SKM-1 (cell line): ENCODE measurements around the gene PTGER3.
"Not testable (repeated sequence)": the region's sequence is repeated elsewhere in the genome, so short reads cannot be mapped to it uniquely, and the experiment has no call there.

Experiments
- DNase-seq: peaks from one replicate; lab custom pipeline; 2025; ENCODE audit not compliant: unreplicated experiment; lab: John Stamatoyannopoulos, UW

The PTGER3 gene

DNA sequence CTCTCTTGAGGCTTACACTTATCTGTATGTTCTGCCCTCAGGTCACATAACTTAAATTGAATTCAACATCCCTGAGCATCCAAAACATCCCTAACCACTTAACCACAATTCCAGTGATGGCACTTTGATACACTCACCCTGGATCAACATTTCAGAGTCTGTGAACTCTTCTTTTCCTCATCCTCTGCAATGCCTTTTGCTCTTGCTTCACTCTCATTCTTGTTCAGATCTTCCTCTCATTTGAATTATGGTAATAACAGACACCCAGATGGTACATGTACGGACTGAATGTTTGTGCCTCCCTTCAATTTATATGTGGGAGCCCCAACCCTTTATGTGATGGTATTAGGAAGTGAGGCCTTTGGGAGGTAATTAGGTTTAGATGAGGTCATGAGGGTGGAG, 33.4 kb downstream of the PTGER3 start:
- DNase-seq: no peak

- no peak for DNase-seq
Measured at GRCh38 chr1:71002709-71003475, 44.7 kb downstream of the PTGER3 start.

DNA sequence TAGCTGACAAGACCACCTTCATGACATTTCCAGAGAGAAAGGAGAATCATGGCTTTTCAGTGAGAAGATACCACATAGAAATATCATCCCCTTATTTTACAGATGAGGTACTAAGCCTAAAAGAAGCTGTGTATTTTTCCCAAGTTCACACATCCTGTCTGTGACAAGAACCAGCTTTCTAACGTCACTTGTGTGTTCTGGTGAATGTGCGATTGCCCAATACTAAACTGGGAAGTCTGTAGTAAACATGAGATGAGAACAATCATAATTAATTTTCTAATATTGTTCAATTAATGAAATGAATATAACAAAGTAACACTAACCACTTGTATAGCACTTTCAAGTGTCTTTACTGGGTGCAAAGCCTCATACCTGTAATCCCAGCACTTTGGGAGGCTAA, 46.0 kb downstream of the PTGER3 start:
- no peak for DNase-seq

DNA sequence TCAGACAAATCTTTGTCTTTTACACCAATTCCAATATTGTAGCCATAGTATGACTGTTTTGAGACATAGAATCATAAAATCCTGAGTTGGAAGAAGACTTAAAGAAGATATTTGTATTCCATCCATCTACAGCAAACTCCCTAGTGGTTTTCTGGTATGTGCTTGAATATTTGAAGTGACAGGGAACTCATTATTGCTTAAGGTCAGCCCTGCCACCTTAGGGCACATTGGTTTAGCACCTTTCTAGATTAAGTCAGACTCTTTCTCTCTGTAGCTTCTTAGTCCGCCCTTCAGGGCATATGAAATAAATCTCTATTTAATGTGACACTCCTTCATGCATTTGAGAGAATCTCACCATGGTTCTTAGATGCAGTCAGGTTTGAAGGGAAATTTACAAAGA, 49.8 kb downstream of the PTGER3 start:
- DNase-seq: no peak

DNA sequence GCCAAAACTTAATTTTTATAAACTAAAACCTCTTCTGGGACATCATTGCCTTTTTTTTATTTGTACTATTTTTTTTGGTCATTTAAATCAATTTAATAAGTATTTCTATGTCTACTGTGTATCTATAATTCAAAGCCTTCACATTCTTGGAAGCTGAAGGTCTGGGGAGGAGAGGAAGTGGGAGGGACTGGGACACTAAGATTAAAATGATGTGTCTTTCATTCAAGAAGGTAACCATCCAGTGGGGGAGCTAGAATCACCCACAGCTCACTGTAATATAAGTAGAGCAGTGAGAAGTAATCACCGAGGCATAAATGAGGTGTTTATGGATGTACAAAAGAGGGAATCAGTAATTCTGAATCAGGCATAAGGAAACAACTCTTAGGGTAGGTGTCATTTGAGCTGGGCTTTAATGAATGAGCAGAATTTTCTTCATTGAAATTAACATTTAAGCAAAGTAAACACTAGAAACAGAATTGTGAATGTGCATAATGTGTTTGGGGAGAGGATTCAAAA, 52.8 kb downstream of the PTGER3 start:
- DNase-seq: no peak

DNA sequence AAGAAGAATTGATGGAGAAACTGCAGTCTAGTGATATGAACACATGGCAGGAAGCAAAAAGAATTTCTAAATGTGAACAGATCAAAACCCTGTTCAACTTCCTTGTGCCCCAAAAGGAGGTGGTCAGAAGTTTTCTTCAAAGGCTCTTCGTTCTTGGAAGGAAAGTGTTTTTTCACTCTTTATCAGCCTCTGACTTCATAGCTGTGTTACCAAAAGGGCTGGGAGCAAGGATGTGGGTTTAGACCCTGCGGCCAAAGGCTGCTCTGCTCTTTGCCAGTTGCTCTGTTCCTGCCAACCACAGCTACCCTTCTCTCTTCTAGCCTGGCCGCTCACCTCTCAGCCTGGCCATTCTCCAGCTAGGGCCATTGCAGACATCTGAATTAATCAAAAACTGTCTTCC, 53.8 kb downstream of the PTGER3 start:
- no peak for DNase-seq

DNA sequence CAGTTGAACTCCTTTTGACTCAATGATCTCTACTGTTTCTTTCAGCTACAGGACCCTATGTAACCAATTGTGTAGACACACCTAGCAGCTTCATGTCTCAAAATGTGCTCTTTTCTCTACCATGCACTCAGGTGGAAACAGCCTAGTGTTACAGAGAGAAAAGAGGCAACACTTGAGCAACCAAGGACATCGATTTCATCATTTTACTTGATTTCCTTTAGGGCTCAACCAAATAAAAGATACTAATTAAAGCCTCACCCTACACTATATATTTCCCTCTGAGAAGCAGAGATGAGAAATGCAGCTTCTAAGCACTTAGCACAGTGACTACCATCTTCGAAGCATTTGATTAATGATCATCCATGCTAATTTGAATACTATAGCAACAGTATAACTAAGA, 55.1 kb downstream of the PTGER3 start:
- no peak for DNase-seq

DNA sequence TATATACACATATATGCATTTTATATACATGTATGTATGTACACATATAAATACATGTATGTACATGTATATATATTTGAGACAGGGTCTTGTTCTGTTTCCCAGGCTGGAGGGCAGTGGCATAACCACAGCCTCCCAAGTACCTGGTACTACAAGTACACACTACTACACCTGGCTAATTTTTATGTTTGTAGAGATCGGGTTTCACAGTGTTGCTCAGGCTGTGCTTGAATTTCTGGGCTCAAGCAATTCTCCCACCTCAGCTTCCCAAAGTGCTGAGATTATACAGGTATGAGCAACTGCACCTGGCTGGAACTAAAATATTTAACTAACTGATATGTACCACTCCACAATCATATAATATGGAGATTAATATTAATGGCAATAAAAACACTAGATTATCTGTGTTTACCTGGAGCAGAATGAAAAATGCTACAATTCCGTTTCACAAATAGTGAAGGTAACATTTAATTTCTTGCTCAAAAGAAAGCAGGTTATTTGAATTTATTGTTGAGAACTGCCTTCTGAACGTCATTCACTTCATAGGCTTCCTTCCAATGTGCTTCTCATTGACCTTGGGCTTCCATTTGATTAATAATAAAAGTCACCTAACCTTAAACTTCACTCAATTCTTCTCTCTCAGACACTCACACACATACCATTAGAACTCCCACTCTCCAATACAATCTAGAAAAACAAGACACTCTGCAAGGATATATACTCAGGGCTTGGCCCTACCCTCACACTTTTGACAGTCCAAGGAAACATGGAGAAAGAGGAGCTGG, 57.0 kb downstream of the PTGER3 start:
- DNase-seq: no peak

- DNase-seq: no peak
Measured at GRCh38 chr1:70987497-70987896, 60.1 kb downstream of the PTGER3 start.

DNA sequence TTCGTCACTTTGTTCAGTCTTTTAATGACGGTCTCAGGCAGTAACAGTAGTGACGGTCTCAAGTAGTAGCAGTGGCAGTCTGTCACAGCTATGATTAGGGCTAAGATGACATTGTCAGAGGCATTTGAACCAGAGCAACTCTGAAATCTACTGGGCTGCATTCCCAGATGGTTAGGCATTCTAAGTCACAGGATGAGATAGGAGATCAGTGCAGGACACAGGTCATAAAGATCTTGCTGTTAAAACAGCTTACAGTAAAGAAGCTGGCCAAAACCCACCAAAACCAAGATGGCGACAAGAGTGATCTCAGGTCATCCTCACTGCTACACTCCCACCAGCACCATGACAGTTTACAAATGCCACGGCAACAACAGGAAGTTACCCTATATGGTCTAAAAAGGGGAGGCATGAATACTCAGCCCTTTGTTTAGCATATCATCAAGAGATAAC, 61.8 kb downstream of the PTGER3 start:
- not testable (repeated sequence) for DNase-seq

DNA sequence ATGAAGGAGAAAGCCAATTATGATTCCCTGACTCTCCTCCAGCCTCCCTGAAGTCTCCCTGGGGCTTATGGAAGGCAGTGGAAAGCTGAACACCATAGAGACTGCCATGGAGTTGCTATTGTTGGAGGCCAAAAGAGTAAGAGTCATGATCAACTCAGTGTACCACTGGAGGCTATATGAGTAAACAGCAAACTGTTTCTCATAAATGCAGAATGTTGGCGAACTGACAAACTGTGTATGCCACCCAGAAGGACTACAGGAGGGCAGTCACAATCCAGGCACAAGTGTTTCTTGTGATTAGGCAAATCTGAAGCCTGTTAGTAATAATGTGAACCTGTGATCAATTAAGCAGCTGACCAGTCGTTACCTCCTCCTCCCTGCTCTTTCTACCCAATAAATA, 62.3 kb downstream of the PTGER3 start:
- not testable (repeated sequence) for DNase-seq

GRCh38 chr1:70980361-70980760, 67.3 kb downstream of the PTGER3 start:
- no peak for DNase-seq

- DNase-seq: peak; percentile 12
Measured at GRCh38 chr1:70979881-70980280, 67.7 kb downstream of the PTGER3 start.

DNA sequence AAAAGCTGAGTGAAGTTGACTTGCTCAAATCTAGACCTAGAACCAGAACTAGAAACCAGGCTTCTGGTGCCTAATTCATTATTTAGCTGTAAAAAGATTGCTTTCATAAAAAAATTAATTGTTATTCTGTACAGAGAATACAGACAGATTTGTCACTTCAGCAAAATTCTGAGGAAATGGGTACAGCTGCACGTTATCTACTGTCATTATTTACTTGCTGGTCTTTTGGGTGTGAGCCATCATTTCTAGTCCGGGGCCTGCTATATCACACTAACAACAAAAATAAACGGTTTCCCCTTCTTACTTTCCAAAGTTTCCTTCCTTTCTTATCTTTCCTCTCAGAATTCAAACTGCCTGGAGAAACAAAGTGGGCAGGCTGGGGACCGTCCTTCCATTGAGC, 68.3 kb downstream of the PTGER3 start:
- DNase-seq: no peak

- DNase-seq: no peak
Measured at GRCh38 chr1:70978623-70979022, 69.0 kb downstream of the PTGER3 start.

GRCh38 chr1:70977575-70977974, 70.0 kb downstream of the PTGER3 start:
- DNase-seq: no peak

DNA sequence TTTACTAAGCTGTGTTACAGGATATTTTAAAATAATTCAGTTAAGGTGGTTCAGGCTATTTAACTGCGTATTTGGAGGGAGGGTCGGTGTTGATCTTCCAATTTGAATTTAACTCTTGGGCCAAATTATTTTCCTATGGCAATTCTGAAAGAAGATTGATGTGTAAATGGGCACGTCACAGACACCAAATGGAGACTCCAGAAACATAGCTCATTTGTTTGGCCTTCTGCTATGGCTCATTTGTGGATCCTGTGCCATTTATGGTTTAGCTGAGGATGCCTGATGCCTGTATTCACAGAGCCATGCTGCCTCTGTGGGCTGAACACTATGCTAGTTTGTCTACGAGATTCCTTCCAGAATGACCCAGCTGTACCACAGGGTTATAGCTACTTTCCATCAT, 70.6 kb downstream of the PTGER3 start:
- no peak for DNase-seq

- DNase-seq: no peak
Measured at GRCh38 chr1:70973754-70974153, 73.9 kb downstream of the PTGER3 start.

DNA sequence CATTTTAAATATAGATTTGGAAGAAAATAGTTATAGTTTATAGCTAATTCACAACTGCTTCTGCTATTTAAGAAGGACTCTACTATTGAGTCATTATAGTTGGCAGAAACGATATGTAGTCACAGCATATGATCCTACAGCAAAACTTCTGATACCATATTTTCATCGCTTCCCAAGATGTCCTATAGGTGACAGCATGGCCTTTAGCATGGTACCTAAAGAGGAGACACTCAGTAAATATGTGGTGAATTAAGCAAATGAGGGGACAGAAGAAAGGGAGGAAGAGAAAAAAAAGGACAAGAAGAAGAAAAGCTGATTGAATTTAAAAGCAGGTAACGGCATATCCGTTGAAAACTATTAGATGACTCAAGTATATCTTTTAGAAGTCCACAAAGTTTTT, 77.2 kb downstream of the PTGER3 start:
- DNase-seq: no peak

GRCh38 chr1:70966018-70966638, 81.5 kb downstream of the PTGER3 start:
- no peak for DNase-seq

DNA sequence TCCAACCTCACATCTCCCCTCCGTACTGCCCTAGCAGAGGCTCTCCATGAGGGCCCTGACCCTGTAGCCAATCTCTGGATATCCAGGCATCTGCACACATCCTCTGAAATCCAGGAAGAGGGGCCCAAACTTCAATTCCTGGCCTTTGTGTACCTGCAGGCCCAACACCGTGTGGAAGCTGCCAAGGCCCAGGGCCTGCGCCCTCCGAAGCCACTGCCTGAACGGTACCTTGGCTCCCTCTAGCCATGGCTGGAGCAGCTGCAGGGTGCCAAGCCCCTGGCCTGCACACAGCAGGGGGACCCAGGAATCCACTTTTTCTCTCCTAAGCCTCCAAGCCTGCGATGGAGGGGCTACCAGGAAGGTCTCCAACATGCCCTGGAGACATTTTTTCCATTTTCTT, 84.2 kb downstream of the PTGER3 start:
- no peak for DNase-seq
